ENCODE data around the gene SMPD3.

SMPD3 gene

GRCh38 chr16:68447653-68448359 is 502 bp downstream of the SMPD3 start:
- no peak overlapping the region for H3K27ac ChIP-seq
- TF ChIP-seq ZFX (IDR thresholded peaks at IDR 0.05; ENCODE audit: borderline replicate concordance): no peak
- TF ChIP-seq CTCF (IDR thresholded peaks at IDR 0.05): no peak

DNA sequence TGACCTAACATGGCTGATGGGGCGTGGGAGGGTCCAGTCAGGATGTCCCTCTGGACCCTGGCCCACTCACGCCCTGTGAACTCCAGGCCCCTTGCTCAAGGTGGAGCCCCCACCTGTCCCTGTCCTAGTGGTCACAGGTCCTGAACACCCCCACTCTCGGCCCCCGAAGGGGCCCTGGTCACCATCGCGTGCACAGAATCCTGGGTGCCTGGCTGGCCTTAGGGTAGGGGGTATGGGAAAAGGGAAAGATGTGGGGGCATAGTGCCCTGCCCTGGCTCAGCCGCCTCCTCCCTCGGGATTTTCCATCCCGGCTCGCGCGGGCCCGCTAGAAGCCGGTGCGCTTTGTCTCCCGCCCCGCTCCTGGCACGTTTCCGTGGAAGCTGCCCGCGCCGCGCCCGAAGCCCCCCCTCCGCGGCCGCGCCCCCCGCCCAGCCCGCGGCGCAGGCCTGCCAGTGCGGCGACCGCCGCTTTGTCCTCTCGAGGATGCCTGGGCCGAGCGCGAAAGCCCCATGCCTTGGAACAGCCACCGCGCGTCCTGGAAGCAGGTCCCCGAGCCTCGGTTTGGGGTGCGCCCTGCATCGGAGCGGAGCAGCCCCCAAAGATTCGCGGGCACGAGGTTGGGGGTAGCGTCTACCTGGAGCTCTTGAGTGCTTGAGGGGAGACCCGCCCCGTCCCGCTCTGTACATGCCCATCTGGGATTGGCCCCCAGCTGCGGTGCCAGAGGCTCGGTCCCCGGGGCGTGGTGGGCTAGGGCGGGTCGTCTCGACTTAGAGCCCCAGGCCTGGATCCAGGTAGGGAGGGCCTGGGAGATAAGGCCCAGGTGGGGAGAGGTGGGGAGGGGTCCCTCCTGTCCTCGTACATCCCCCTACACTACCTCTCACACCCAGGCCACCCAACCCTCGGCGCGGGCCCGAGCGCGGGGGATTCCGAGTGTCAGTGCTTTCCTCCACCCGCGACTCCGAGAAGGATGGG is 1.3 kb downstream of the SMPD3 start:
- TF ChIP-seq ZFX (IDR thresholded peaks at IDR 0.05; ENCODE audit: borderline replicate concordance) (no peak), CTCF (IDR thresholded peaks at IDR 0.05) (no peak)

GRCh38 chr16:68445458-68445857 is 2.9 kb downstream of the SMPD3 start:
- H3K27ac ChIP-seq: no peak overlapping the region
- TF ChIP-seq ZFX (IDR thresholded peaks at IDR 0.05; ENCODE audit: borderline replicate concordance) (no peak), CTCF (IDR thresholded peaks at IDR 0.05) (peak; percentile 94)

More for the DNA sequence above, 1.3 kb downstream of the SMPD3 start:
- no peak overlapping the region for H3K27ac ChIP-seq

- no peak overlapping the region for H3K27ac ChIP-seq
- no peak for TF ChIP-seq CTCF (IDR thresholded peaks at IDR 0.05)
- no peak for TF ChIP-seq ZFX (IDR thresholded peaks at IDR 0.05; ENCODE audit: borderline replicate concordance)
Measured at GRCh38 chr16:68444056-68444657, 4.2 kb downstream of the SMPD3 start.

GRCh38 chr16:68436581-68436980 is 11.7 kb downstream of the SMPD3 start:
- TF ChIP-seq ZFX (IDR thresholded peaks at IDR 0.05; ENCODE audit: borderline replicate concordance): no peak
- peak; percentile 58 for TF ChIP-seq CTCF (IDR thresholded peaks at IDR 0.05)
- no peak overlapping the region for H3K27ac ChIP-seq

GRCh38 chr16:68434624-68435210 is 13.6 kb downstream of the SMPD3 start:
- H3K27ac ChIP-seq: peak overlapping the region; percentile 22
- TF ChIP-seq ZFX (IDR thresholded peaks at IDR 0.05; ENCODE audit: borderline replicate concordance) (no peak), CTCF (IDR thresholded peaks at IDR 0.05) (no peak)

All from 22Rv1 (cell line).